NCI-H2196 treated with DMSO at 0.1 percent for 48 hours (cell line): Measurements from ENCODE around the gene TMEM270.

ENCODE experiments used
- DNase-seq: peaks from one replicate; lab custom pipeline; 2025; ENCODE audit not compliant: unreplicated experiment; lab: John Stamatoyannopoulos, UW

The TMEM270 gene

DNA sequence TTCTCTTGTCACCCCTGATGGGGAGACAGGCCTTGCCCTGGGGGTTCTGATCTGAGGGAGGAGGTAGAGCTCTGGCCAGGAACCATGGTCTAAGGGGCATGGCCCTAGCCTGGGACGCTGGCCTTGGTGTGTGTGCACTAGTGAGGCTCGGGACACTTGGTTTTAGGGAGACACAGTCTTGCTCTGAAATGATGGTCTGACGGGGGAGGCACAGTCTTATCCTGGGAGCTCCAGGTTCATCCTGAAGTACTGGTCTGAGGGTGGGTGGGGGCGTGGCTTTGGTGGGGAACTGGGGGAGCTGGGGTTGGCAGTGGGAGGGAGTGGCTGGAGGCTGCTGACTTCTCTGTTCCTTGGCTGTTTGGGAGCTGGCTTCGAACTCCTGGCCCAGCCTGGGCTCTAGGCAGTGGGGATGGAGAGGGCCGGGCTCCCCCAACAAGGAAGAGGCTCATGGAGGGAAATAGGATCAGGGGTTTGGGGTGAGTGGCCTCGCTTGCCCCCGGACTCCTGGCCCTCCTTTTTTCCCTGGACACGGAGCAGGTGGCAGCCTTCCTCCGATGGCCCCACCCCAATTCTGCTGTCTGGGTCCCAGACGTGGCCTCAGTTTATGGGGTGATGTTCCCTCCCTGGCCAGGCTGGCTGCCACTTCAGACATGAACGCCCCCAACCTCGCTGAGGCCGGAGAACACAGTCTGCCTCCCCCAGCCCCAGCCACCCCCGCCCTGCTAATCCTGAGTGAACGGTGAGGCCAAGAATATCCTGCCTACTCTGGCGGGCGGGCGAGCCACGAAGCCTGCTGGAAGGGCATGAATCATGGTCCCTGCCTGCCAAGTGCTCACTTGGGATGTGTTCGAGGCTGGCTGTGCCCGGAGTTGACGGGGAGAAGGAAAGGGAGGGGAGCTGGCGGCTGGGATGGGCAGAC lies 43.5 kb downstream of the TMEM270 start:
- DNase-seq, result no peak

DNA sequence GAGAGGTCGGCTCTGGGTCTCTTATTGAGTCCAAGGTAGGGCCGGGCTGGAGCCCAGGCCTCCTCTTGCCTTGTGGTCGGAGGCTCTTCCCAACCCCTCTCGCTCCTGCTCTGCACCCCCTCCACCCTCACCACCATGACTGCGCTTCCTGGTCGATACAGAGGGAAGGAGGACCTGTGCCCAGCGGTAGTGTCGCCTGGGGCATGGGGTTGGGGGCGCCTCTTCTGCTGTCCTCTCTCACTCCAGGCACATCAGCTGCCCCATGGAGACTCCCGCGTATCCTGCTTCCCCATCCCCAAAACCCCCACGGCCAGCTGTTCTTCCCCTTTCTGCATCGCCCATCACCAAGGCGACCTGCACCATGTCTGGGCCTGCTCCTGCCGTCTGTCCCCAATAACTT lies 44.4 kb downstream of the TMEM270 start:
- no peak for DNase-seq

DNA sequence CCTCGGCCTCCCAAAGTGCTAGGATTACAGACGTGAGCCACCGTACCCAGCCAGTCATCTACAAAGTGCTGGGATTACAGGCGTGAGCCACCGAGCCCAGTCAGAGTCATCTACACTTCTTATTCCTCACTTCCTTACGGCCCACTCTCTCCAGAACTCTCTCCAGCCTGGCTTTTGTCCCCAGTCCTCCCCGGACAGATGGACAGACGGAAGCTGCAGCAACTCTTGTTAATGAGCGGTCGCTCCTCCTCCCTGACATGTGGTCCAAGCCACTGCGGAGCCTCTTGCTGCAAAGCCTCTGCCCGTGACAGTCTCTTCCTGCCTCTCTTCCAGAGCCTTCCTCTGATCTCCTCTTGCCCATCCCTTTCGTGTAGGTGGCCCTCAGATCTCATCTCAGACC lies 45.9 kb downstream of the TMEM270 start:
- no peak for DNase-seq

DNA sequence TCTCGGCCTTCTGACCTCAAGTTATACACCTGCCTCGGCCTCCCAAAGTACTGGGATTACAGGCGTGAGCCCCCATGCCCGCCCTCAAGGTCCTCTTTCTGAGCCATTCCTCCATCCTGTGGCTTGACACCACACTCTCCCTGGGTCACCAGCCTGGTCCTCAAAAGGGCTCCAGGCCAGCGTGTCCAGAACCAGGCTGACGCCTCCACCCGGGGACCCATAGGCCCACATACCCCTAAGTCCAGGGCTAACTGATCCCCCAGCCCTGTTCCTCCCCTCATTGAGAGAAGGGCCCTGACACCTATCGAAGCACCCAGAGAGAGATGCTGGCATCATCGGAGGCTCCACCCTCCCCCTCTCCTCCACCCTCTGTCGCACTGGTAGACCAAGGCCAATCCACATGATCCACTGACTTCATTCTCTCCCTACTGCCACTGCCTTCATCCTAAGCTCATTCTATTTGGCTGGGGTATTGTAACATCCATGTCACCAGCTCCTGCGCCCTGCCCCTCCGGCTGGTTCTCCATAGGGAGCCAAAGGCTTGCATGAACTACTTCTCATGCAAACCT lies 46.7 kb downstream of the TMEM270 start:
- no peak for DNase-seq

DNA sequence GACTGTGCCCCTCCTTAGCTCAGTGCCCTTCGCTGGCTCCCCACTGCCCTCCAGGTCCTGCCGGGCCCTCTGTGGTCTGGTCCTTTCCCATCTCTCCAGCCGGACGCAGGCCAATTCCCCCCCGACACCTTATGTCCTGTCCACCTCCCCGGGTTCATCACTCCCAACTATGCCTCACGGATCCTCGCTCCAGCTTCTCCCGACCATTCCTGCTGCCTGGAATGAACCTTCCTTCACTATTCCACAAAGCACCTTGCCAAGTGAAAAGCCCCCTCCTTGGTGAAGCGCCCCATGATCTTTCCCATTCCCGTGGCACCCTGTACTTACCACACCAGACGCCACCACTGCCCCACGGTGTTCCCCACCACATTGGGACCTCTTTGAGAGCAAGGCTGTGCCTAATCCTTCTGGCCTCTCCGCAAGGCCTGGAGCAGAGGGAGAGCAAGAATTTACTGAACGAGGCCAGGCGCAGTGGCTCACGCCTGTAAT lies 47.2 kb downstream of the TMEM270 start:
- DNase-seq, result no peak

DNA sequence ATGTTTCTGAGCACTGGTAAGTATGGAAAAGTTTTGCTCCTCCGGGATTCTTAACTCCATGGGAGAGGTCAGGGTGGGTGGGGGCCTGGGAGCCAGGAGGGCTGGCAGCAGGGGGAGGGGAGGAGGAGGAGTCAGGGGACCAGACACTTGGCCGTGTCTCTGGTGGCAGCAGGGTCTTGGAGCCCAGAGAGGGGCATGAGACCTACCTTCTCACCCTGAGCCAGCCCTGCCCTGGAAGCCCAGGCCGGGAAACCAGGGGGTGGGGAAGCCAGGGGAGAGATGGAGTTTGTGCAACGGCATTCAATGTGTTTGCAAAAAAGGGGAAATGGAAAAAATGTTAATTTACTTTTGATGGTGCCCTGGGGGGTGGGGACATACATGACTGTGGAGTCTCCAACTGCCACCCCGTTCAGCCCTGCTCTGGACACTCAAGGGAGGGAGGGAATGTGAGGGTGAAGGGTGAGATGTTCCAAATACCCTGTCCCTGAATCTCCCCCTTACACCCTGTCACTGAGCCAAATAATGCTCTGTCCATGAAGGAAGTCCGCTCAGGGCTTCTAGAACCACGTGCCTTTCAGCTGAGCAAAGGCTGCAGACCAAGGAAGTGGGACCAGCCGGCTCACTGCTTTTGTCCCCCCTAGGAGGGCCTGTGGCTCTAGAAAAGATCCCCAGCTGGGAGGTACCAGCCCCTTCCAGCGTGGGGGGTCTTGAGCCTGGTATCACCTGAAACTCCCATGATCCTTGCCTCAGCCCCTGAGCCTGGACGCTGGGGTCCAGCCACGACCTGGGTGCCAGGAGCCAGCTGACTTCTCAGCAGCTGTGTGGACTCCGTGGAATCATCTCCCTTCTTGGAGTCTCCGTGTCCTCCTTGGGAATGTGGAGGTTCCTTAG lies 48.3 kb downstream of the TMEM270 start:
- DNase-seq, result no peak

DNA sequence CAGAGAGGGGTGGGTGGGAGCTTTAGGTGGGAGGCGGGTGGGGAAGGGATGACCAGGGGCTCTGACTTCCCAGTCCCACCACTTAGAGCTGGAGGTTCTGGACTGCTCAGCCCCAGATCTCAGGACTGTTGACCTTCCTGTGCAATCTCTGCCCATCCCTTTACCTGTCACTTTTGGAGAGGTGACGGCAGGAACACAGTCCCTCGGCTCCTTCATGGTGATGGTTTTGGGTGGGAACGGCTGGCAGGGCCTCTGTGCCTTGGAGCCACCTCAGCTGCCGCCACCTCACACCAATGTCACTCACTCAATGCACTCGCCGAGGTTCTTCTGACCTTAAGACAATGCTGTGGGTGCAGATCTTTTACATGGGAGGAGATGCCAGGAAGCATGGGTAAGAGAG lies 49.0 kb downstream of the TMEM270 start:
- no peak for DNase-seq

DNA sequence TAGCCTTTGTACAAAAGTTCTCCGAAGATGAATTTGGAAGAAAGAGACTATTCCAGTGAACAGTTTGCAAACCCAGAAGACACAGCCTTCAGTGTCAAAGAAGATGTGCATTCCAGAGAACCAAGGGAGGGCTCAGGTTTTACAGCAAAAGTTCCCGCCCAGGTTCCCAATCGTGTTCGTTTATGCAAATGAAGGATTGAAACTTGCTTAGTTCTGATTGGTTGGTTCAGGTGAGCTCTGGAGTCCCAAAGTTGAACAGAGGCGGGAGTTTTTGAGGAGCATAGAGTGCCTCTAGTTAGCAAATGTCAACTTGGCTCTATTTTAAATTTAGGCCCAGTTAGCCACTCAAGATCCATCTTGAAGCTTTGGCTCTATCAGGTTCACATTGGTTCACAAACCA lies 51.3 kb downstream of the TMEM270 start:
- DNase-seq, result no peak
